Measurements from ENCODE around the gene MCM8.

- TF ChIP-seq CTCF (IDR thresholded peaks at IDR 0.05; ENCODE audit: low read length), result no peak
- no peak for TF ChIP-seq EZH2 (optimal IDR thresholded peaks at IDR 0.05; ENCODE audit: low read depth, low read length)
- TF ChIP-seq EZH2phosphoT487 (IDR thresholded peaks at IDR 0.05; ENCODE audit: low read length), result no peak
Observed at GRCh38 chr20:5977223-5977622, 26.8 kb downstream of the MCM8 start.
